HepG2 (cell line): ENCODE results near the gene RCBTB2. TPM values are rescaled to one million over a fixed set of nuclear protein-coding genes. Genes with fewer than 3 reads are reported as not detected.

ENCODE experiments used
- HNF4A ChIP-seq: sonication (generic); formaldehyde crosslinking; IDR thresholded peaks from 2 replicates; pipeline ENCODE4 v1.4.0; 2020; ENCODE audit warnings: missing genetic modification reagents
- HNF4G ChIP-seq, 2 experiments: sonication (generic) in 1 of 2; formaldehyde crosslinking in 1 of 2; IDR thresholded peaks; 2 replicates each; pipeline versions ENCODE4 v1.4.0 to v1.6.1; 2011 to 2020; ENCODE audit warnings: borderline replicate concordance in 2 of 2, low read depth in 2 of 2, mild to moderate bottlenecking in 2 of 2, low read length in 1 of 2, missing genetic modification reagents in 1 of 2, moderate library complexity in 1 of 2
- NFE2L2 ChIP-seq: fragments of 150-350 bp; IDR thresholded peaks from 2 replicates; pipeline ENCODE4 v1.6.1; 2014; ENCODE audit warnings: low read length
- PHF5A ChIP-seq: IDR thresholded peaks from one replicate; pipeline ENCODE4 v1.6.1; 2018; ENCODE audit warnings: low read depth, missing genetic modification reagents; ENCODE audit not compliant: unreplicated experiment
- ZFYVE20 ChIP-seq: sonication (generic); formaldehyde crosslinking; IDR thresholded peaks from 2 replicates; pipeline ENCODE4 v1.8.0; 2023; ENCODE audit warnings: low read depth, mild to moderate bottlenecking, moderate library complexity, missing genetic modification reagents, borderline replicate concordance
- polyA plus RNA-seq, 8 experiments: library from polyadenylated mRNA; depleted of rRNA in 3 of 8; stranded (reverse) in 7 of 8; unstranded in 1 of 8; fragments of >200 nt; fragmentation: Illumina TruSeq in 4 of 8; extraction: Trizol in 4 of 8; gene quantifications; 2 replicates each; pipeline versions ENCODE4 v1.2.1 to v1.2.3, GENCODE V29; 2011 to 2016; ENCODE audit warnings: low read depth in 4 of 8, missing spikeins in 1 of 8, mixed read lengths in 1 of 8; ENCODE audit not compliant: insufficient read depth in 1 of 8
- total RNA-seq, 5 experiments: library from RNA; depleted of rRNA; stranded (reverse); fragments of >200 nt; fragmentation: Illumina TruSeq; extraction: Trizol; gene quantifications; 2 replicates each; pipeline ENCODE4 v1.2.3, GENCODE V29; 2016; ENCODE audit warnings: low read depth in 1 of 5
- TF ChIP-seq, protein P1 (sequence below): fragments of 450-650 bp; IDR thresholded peaks from 2 replicates; pipeline ENCODE4 v1.6.1; 2017; ENCODE audit warnings: mild to moderate bottlenecking
- TF ChIP-seq, protein P2 (sequence below): sonication (generic); formaldehyde crosslinking; IDR thresholded peaks from 2 replicates; pipeline ENCODE4 v1.4.0; 2020; ENCODE audit warnings: missing genetic modification reagents
- TF ChIP-seq, protein P3 (sequence below), 2 experiments: fragments of 450-650 bp in 1 of 2; sonication (generic) in 1 of 2; formaldehyde crosslinking in 1 of 2; IDR thresholded peaks; 2 replicates each; pipeline versions ENCODE4 v1.6.1 to v1.8.0; 2016 to 2022; ENCODE audit warnings: antibody characterized with exemption in 1 of 2, mild to moderate bottlenecking in 1 of 2, missing genetic modification reagents in 1 of 2

The RCBTB2 gene
- total and polyA plus RNA-seq, 2 of the 13 experiments (the other 11 are each of a cell fraction or from before 2014, with no cell fraction given), result 1.9 to 2.7 TPM

DNA sequence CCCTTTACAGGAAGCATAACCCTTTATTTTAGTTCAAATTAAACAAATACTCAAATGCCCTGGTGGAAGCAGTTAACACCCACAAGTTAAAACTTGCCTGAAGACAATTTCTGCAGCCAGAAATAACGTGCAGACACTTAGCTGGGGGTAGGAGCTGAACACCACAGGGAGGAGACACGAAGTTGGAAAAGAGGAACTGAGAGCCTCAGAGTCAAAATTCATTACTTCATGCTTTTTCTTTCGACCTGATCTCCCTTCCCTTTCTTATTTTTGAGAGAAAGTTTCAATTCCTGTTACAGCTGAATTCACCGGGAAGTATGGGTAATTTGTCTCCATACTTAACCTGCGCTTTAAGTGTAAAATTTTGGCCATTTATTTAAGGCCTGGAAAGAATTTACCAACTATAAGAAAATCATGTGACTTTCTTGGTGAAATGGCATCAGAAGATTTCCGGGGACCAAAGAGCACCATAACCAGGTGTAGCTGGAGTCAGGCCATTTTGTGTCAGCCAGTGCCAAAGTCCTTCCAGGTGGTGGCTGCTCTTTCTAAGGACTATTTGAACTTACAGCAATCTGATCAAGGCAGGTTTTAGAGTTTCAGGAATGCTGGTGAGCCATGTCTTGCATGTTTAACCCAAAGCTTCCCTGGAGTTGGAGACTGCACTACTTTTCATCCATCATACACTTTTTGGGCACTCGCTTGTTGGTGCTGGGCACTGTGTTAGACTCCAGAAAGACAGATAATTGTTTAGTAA, 46.5 kb upstream of the RCBTB2 start (continued):
- TF ChIP-seq, protein P1, sequence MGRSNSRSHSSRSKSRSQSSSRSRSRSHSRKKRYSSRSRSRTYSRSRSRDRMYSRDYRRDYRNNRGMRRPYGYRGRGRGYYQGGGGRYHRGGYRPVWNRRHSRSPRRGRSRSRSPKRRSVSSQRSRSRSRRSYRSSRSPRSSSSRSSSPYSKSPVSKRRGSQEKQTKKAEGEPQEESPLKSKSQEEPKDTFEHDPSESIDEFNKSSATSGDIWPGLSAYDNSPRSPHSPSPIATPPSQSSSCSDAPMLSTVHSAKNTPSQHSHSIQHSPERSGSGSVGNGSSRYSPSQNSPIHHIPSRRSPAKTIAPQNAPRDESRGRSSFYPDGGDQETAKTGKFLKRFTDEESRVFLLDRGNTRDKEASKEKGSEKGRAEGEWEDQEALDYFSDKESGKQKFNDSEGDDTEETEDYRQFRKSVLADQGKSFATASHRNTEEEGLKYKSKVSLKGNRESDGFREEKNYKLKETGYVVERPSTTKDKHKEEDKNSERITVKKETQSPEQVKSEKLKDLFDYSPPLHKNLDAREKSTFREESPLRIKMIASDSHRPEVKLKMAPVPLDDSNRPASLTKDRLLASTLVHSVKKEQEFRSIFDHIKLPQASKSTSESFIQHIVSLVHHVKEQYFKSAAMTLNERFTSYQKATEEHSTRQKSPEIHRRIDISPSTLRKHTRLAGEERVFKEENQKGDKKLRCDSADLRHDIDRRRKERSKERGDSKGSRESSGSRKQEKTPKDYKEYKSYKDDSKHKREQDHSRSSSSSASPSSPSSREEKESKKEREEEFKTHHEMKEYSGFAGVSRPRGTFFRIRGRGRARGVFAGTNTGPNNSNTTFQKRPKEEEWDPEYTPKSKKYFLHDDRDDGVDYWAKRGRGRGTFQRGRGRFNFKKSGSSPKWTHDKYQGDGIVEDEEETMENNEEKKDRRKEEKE, result no peak
- TF ChIP-seq, protein P2, sequence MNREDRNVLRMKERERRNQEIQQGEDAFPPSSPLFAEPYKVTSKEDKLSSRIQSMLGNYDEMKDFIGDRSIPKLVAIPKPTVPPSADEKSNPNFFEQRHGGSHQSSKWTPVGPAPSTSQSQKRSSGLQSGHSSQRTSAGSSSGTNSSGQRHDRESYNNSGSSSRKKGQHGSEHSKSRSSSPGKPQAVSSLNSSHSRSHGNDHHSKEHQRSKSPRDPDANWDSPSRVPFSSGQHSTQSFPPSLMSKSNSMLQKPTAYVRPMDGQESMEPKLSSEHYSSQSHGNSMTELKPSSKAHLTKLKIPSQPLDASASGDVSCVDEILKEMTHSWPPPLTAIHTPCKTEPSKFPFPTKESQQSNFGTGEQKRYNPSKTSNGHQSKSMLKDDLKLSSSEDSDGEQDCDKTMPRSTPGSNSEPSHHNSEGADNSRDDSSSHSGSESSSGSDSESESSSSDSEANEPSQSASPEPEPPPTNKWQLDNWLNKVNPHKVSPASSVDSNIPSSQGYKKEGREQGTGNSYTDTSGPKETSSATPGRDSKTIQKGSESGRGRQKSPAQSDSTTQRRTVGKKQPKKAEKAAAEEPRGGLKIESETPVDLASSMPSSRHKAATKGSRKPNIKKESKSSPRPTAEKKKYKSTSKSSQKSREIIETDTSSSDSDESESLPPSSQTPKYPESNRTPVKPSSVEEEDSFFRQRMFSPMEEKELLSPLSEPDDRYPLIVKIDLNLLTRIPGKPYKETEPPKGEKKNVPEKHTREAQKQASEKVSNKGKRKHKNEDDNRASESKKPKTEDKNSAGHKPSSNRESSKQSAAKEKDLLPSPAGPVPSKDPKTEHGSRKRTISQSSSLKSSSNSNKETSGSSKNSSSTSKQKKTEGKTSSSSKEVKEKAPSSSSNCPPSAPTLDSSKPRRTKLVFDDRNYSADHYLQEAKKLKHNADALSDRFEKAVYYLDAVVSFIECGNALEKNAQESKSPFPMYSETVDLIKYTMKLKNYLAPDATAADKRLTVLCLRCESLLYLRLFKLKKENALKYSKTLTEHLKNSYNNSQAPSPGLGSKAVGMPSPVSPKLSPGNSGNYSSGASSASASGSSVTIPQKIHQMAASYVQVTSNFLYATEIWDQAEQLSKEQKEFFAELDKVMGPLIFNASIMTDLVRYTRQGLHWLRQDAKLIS (CRISPR knock-in tag), result no peak
- TF ChIP-seq NFE2L2 (no peak), ZFYVE20 (CRISPR knock-in tag) (no peak), HNF4A (CRISPR knock-in tag) (peak; percentile 70), PHF5A (CRISPR knock-in tag) (no peak), HNF4G (IDR thresholded peaks at IDR 0.05; ENCODE audit: borderline replicate concordance, low read depth, low read length) (0 out of 2 replicates have a peak, but pooled peaks have one; percentile 25), HNF4G (CRISPR knock-in tag; IDR thresholded peaks at IDR 0.05; ENCODE audit: borderline replicate concordance, low read depth) (no peak)
- TF ChIP-seq, protein P3, sequence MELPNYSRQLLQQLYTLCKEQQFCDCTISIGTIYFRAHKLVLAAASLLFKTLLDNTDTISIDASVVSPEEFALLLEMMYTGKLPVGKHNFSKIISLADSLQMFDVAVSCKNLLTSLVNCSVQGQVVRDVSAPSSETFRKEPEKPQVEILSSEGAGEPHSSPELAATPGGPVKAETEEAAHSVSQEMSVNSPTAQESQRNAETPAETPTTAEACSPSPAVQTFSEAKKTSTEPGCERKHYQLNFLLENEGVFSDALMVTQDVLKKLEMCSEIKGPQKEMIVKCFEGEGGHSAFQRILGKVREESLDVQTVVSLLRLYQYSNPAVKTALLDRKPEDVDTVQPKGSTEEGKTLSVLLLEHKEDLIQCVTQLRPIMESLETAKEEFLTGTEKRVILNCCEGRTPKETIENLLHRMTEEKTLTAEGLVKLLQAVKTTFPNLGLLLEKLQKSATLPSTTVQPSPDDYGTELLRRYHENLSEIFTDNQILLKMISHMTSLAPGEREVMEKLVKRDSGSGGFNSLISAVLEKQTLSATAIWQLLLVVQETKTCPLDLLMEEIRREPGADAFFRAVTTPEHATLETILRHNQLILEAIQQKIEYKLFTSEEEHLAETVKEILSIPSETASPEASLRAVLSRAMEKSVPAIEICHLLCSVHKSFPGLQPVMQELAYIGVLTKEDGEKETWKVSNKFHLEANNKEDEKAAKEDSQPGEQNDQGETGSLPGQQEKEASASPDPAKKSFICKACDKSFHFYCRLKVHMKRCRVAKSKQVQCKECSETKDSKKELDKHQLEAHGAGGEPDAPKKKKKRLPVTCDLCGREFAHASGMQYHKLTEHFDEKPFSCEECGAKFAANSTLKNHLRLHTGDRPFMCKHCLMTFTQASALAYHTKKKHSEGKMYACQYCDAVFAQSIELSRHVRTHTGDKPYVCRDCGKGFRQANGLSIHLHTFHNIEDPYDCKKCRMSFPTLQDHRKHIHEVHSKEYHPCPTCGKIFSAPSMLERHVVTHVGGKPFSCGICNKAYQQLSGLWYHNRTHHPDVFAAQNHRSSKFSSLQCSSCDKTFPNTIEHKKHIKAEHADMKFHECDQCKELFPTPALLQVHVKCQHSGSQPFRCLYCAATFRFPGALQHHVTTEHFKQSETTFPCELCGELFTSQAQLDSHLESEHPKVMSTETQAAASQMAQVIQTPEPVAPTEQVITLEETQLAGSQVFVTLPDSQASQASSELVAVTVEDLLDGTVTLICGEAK (IDR thresholded peaks at IDR 0.05), result no peak
- TF ChIP-seq, protein P3 (CRISPR knock-in tag; IDR thresholded peaks at IDR 0.05), result no peak
